Astrocyte (in vitro differentiated cells and primary cell): ENCODE data around the gene PRR5.

Source experiments
- EZH2 ChIP-seq: IDR thresholded peaks from 2 replicates; pipeline ENCODE4 v1.6.1; 2012; ENCODE audit warnings: mild to moderate bottlenecking, low read length, inconsistent platforms; ENCODE audit not compliant: insufficient read depth
- TF ChIP-seq, protein P1 (sequence below): IDR thresholded peaks from 2 replicates; pipeline ENCODE4 v1.5.1; 2011; ENCODE audit warnings: low read depth, mild to moderate bottlenecking, inconsistent platforms, low read length, moderate library complexity; ENCODE audit not compliant: insufficient read depth

DNA sequence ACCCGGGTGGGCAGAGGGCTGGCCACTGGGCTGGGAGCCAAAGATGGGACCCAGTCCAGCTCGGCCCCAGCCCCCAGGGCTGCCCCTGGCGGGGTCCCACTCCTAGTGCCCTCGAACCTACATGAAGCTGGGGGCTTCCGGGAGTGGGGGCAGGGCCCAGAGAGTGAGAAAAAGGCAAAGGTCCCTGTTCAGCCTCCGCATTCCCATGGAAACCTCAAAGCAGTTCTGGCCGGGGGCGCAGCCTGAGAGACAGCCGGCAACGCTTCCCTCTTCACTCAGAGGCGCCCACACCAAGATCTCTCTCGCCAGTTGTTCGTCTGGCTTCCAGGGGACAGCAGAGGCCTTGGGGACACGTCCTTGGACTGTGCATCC, 28.0 kb downstream of the PRR5 start:
- TF ChIP-seq, protein P1, sequence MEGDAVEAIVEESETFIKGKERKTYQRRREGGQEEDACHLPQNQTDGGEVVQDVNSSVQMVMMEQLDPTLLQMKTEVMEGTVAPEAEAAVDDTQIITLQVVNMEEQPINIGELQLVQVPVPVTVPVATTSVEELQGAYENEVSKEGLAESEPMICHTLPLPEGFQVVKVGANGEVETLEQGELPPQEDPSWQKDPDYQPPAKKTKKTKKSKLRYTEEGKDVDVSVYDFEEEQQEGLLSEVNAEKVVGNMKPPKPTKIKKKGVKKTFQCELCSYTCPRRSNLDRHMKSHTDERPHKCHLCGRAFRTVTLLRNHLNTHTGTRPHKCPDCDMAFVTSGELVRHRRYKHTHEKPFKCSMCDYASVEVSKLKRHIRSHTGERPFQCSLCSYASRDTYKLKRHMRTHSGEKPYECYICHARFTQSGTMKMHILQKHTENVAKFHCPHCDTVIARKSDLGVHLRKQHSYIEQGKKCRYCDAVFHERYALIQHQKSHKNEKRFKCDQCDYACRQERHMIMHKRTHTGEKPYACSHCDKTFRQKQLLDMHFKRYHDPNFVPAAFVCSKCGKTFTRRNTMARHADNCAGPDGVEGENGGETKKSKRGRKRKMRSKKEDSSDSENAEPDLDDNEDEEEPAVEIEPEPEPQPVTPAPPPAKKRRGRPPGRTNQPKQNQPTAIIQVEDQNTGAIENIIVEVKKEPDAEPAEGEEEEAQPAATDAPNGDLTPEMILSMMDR, result no peak
- TF ChIP-seq EZH2, result no peak
